GM18520 (cell line): Measurements from ENCODE around the gene NAALAD2.
A peak's percentile ranks its signal among the peaks of the same experiment; 100 is the strongest.
"Not testable (repeated sequence)": the region's sequence is repeated elsewhere in the genome, so short reads cannot be mapped to it uniquely, and the experiment has no call there.

ENCODE experiments used
- ATAC-seq: cut with Tn5 transposase; IDR thresholded peaks from one replicate; pipeline ENCODE4 v1.9.1; 2021; ENCODE audit not compliant: unreplicated experiment

The NAALAD2 gene

DNA sequence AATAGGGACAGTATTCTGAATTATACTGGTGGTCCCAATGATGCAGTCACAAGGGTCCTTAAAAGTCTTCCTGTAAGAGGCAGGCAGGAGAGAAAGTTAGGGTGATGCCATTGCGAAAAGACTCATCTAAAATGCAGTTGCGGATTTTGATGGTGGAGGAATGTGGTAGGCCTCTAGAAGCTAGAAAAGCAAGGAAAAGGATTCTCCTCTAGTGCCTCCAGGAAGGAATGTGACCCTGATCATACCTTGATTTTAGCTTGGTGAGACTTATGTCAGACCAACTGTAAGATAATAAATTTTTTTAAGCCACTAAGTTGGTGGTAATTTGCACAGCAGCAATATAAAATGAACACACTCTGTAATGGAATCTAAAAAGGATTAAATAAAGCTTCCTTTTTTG lies 54.5 kb downstream of the NAALAD2 start:
- ATAC-seq: no peak

DNA sequence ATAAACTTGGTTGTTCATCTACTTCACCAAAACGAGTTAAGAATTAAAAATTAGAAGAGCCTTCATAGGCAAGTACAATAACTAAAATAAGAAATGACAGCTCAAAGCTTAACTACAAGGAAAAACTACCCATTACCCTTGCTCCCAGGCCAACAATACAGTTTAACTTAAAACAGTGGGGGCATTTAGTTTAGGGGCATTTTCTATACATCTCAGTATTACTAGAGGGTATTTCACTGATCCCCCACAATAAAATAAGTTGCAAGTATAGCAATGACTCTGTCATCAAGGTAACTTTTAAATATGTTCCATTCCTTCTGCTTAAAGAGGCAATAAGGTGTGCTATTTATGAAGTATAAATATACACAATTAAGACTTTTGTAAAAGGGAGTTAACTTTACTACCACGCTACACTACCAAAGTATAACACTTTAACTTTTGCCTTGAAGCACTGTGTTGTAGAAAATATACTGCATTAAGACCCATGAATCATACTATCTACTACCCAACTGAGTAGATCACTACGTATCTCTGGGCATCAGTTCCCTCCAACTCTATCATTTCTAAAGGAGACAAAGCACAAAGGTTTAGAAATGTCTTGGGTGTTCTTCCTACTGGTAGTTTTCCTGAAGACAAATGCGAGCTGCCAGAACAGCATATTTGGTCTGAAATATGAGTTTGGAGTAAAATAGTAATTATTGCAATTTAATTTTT lies 58.6 kb downstream of the NAALAD2 start:
- ATAC-seq: no peak

DNA sequence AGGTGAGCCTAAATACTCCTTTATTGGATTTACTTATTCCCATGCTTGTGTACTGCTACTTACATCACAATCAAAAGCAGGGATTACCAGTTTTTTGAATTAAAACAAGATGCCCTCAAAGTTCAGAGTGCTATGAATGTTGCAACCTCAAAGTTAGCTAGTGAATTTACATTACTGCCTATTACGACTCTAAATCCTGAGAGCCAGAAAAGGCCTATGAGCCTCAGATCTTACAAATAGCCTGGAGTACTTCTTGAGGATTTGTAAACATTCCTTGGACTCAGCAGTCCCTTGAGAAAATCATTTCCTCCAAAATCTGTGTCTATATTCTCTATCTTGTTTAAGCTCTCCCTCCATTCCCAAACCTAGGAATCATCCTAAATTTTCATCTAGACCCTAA lies 62.9 kb downstream of the NAALAD2 start:
- ATAC-seq: no peak

DNA sequence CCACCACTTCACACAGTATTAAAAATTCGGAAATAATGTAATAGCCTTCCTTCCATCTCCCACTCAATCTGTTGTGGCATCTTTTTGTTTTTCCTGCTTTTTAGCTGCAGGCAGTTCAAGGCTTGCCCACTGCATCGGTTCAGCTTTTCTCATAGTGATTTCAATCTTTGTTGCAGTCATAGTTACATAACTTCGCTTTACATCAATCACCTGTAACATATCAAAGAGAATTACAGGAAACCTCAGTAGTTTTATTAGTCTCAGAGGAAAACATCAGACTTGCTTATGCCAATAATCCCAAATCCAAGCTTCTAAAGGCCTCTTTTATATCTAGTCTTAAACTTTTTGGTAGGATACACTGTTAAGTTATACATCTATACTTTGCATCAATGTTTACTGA lies 67.9 kb downstream of the NAALAD2 start:
- ATAC-seq: no peak

DNA sequence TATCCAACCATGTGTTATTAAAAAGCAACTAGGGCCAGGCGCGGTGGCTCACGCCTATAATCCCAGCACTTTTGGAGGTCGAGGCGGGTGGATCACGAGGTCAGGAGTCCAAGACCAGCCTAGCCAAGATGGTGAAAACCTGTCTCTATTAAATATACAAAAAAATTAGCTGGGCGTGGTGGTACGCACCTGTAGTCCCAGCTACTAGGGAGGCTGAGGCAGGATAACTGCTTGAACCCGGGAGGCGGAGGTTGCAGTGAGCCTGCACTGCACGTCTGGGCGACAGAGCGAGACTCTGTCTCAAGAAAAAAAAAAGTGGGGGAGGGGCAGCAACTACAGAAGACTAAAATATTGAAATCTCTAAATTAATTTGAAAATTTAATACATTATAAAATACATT lies 69.9 kb downstream of the NAALAD2 start:
- no peak for ATAC-seq

DNA sequence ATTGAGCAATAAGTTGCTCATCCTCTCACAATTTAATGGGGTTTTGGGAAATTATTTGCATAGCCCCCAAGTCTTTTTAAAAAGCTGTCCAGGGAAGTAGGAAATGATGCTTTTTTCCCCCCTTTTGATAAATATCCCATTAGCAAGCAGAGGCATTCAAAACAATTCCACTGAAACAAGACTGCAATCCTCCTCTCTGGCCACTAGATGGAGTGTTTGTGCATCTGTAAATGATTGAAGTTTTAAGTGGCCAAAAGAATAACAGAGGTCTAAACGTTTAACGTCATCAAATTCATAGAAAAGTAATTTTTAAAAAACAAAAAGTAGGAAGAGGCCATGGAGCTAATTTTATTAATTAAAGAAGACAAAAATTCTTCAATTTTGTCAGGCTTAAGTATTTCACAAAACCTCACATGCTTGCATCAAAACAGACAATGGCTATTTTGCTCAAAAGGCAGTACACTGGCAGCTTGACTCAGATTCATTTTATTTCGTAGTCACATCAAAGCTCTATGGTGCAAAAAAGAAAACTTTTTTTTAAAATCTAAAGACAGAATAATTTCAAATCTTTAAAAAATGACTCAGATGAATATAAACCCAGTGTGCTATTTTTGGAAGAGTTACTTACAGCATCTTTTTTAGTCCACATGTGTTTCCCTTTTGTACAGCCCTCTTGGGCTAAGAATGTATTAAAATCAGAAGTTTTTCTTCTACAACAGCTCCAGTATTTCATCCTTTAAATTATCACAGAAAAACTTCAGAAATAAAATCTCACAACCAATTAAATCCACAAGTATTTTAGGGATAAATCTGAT lies 70.6 kb downstream of the NAALAD2 start:
- ATAC-seq: peak; percentile 58

DNA sequence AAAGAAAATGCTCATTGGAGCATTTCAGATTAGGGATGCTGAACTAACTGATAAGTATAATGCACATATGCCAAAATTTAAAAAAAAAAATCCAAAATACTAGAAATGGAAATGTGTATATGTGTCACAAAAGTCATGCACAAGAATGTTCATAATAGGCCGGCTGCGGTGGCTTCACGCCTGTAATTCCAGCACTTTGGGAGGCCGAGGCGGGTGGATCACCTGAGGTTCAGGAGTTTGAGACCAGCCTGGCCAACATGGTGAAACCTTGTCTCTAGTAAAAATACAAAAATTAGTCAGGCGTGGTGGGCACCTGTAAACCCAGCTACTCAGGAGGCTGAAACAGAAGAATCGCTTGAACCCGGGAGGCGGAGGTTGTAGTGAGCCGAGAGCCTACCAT lies 73.5 kb downstream of the NAALAD2 start:
- ATAC-seq: not testable (repeated sequence)

DNA sequence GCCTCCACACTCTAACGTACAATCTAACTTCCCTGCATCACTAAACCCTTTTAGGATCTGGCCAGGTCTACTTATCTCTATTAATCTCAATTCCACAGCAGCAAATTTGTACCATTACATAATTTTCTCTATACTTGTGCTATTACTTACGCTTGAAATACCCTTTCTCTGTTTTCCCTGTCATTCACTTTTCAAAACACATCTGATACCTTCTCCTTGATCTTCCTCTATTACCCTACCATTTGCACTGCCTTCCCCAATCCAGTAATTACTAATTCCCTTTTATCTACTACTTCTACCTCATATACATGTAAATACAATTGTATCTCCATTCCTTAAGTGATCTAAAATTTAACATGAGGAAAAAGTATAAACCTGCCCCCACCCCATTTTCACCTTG lies 74.4 kb downstream of the NAALAD2 start:
- no peak for ATAC-seq

DNA sequence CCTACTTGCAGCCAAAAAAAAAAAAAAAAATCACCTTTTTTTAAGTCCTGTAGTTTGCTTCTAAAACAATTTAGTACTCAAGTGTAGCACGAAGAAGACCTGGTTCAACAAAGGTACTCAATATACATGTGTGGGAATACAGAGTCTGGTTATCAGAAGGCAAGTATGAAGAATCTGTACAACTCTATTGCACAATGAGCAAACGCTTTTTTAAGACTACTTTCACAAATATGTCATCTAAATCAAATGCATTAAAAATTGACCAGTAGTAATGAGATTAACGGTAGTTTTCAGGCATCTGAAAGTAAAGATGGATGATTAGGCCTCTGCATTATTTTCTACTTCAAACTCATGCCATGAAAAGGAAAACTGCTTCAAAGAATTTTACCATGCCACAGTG lies 78.9 kb downstream of the NAALAD2 start:
- no peak for ATAC-seq

DNA sequence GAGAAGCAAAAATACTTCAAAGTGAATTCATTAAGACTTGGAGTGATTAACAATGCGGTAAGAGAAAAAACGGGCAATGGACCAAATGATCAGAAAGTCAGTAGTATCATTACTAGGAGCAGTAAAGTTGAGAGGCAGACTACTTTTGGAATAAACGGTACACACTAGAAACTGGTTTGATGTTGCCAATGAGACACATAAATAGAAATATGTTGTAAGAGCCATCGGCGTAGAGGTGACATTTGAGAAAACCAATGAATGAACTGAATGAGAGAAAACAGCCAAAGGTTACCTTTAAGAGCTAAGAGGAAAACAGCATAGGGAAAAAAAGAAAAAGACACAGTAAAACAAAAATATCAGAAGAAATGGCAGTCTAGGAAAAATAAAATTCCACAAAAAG lies 82.1 kb downstream of the NAALAD2 start:
- ATAC-seq: no peak

DNA sequence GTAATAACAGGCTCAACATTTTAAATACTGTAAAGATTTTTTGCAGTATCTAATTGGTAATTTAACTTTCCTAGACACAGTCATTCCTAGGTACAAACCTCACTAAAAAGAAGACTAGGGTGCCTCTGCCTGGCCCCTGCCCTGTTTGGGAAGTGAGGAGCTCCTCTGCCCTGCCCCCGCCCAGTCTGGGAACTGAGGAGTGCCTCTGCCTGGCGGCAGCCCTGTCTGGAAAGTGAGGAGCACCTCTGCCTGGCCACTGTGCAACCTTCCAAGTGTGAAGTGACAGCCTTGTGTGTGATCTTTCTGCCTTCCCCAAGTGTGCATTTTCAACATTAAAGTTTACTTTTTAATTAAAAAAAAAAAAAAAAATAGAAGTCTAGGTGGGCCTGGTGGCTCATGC lies 84.1 kb downstream of the NAALAD2 start:
- ATAC-seq: no peak

DNA sequence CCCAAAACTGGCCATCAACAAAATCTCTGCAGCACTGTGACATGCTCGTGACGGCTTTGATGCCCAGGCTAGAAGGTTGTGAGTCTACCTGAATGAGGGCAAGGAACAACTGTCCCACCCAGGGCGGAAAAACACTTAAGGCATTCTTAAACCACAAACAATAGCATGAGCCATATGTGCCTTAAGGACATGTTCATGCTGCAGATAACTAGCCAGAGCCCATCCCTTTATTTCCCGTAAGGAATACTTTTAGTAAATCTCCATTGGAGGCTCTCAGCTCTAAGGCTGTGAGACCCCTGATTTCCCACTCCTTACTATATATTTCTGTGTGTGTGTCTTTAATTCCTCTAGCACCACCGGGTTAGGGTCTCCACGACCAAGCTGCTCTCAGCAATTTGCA lies 85.0 kb downstream of the NAALAD2 start:
- no peak for ATAC-seq

DNA sequence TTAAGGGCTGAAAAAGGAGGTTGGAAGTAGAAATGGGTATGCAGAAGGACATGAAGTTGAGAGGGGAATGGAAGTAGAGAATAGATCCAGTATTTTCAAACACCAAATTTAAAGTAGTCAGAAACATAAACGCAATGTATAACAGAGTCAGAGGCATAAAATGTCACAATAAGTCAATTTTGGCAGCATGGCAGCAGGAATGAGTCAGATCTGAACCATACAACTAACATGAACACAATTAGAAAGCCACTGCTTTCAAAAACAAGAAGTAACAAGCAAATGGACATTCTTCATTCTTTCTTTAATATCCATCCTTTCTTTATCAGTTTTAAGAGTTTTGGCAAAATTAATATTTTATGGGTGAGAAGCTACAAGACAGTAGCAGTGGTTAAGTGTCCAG lies 85.9 kb downstream of the NAALAD2 start:
- ATAC-seq: peak; percentile 23

DNA sequence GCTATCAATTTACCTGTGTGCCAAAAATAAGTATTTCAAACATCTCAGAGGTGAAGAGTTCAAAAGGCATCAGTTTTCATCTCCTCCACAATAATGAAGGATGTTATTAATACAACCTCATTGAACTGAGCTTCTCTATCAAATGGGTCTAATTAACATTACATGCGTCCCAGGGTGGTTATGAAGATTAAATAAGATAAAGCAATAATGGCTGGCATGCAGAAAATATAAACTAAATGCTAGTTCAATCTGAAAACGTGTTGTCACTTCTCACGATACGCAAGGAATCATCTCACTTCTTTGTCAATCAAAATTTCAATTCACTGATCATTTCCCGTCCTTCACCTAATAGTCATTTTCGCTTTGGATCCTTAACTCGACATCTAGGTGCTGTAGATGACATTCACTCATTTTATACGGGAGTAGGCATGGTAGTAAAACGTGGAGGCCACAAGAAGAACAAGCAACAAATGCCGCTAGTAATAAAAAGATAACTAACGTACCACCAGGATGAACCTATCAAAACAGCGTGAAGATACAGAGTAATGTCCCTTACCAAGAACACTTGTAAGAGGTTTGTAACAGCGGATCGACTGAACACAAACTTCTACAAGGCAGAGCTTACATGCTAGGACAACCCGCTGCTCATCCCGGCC lies 87.5 kb downstream of the NAALAD2 start:
- ATAC-seq: no peak

DNA sequence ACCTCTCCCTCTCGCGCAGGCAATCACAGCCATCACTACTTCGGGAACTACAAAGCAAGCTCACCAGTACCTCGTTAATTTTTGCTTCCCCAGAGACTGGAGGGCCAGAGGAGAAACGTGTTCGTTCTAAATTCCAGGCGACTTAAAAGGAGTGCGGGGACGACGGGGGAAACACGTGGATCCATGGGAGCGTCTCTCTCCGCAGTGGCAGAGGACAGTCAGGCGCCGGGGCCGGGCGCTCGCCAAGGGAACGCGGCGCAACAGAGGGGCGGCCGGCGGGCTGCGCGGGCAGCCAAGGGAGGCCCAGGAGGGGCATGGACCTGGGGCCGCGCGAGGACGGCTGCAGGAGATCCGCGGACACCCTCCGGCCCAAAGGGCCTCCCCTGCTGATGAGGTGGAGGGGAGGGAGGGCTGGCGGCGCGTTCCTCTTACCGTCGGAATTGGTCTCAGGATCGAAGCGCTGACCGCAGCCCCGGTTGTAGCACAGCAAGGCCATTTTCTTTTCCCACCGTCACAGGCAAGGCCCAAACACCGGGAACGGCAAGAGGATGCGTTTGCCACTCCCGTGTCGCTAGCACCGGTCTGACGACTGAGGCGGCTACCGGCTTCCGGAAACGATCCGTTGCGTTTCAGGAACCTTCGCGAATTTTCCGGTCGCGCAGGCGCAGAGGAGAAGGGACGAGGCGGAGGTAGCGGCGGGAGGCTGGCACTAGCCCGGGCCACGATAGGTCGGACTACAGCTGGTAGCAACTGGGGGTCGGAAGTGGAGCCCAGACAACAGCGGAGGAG lies 88.2 kb downstream of the NAALAD2 start, which contains the start of gene CHORDC1:
TSS of gene CHORDC1 (minus strand) at position 591 of the 789 bp plus-strand sequence. CDS start at position 496, 95 bp downstream.
- peak; percentile 85 for ATAC-seq

DNA sequence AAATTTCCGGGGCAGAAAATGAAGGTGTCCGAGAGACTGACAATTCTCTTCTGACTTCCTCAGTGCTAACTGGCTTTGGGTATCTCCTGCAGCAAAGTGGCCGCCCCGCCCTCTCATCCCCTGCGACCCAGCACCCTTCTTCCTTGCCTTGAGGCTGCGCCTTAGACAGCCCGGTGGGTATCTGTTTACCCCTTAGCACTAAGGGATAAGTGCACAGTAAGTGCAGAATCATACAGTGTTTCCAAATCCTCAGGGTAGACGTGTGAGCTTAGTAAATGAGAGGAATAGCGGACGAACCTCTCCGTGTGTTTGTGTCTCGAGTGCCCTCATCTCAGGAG lies 88.8 kb downstream of the NAALAD2 start:
- no peak for ATAC-seq

DNA sequence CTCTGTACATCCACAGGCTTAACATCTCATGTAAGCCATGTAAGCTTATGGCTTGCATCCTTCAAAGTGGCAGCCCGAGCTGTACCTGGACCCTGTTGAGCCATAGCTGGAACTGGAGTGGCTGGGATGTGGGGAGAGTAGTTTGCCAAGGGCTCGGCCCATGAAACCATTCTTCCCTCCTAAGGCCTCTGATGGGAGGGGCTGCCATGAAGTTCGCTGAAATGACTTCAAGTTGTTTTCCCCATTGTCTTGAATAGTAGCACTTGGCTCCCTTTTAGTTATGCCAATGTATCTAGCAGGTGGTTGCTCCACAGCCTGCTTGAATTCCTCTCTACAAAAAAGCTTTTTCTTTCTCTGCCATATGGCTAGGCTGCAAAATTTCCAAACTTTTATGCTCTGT lies 93.6 kb downstream of the NAALAD2 start:
- no peak for ATAC-seq

DNA sequence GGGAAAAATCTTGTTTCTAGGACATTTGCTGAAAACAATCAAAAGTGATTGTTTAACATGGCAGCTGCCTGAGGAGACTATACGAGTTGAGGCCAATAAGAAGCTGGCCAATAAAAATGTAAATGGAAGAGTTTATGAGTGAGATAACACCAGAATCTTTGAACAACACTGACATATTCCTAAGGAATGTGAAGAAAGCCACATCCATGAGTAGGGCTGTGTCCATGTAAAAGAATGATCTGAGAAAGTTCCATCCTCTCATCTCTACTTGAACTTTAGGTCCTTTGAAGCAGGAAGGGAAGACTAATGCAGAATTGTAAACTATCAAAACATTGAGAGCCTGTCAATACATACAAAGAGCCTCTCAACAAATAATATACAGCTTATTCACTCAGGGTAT lies 95.3 kb downstream of the NAALAD2 start:
- ATAC-seq: no peak

DNA sequence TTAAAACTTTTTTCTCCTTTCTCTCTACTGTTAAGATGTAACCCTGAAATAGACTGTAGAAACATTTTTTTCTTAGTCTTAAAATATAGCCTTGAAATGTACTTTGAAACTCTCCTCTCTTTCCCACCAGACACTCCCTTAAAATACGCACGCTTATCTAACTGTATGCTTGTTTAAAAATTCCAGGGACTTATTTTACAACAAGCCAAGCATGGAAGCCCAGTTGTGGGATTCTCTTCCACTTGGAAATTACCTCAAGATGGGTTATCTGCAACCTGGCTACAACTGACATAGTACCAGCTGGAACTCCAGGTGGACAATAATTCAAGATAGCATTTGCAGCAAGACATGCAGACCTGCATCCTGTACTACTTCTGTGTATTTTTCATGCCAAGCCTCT lies 100.5 kb downstream of the NAALAD2 start:
- no peak for ATAC-seq

DNA sequence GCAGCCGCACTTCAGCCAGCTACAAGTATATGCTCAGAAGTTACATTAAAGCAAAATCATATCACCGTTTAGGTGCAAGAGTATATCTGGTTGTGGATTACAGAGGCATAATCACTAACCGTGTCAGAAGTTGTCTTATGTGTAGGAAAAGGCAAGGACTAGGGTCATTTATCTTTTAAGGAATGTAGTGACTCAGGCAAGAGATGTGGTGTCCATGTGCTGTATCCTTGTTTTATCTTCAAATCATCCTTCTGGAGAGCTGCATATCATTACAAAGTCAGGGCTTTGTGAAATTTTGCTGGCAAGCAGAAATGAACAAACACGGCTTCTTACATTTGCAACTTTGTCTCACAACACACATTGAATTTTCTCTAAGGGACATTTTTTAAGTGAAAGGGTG lies 101.1 kb downstream of the NAALAD2 start:
- no peak for ATAC-seq

DNA sequence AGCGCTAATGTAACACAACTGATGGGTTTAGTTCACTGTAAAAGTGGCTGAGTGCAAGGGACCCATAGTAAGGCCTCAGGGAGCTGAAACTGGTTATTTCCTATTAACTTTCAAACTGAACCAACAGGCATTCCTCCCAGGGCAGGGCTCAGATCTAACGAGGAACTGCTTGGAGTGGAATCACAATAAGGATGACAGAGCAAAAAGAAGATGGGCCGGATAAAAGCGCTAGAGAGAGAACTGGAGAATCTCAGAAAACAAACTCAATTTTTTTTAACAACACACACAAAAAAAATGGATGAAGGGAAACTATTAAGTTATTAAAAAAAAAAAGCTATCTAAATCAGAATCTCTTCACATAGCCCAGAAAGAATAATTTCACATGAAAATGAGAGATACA lies 102.5 kb downstream of the NAALAD2 start:
- ATAC-seq: no peak
